ENCODE results near the gene PUS7L. TPM values are rescaled to one million over a fixed set of nuclear protein-coding genes. Genes with fewer than 3 reads are reported as not detected.

Gene PUS7L
- total RNA-seq, 1 experiment from 2014 or later, result 15.3 TPM

- no peaks in the 10 kb centered on the region for H3K9me3 ChIP-seq (ENCODE audit: control insufficient read depth in 1 of 2, insufficient read depth in 1 of 2, low read depth in 1 of 2, low read length in 2 of 2)
- H3K4me2 ChIP-seq (ENCODE audit: low read length), result peak overlapping the region; percentile 85
- H3K9me2 ChIP-seq (ENCODE audit: insufficient read depth), result no peaks in the 10 kb centered on the region
- TSS peak; percentile 85 for BruUV-seq (replicated peaks)
- peak overlapping the region; percentile 82 for H3K9ac ChIP-seq (ENCODE audit: low read length)
- peaks cover 43% of the 10 kb centered on the region for H3K79me2 ChIP-seq (ENCODE audit: insufficient read depth, low read length)
- RAD21 ChIA-PET (ENCODE audit: low non-redundant PET in 1 of 2, low total read pairs in 2 of 2, uncharacterized antibody in 2 of 2, unreplicated experiment in 2 of 2), result no interaction called here
- no peak overlapping the region for H2AFZ ChIP-seq (ENCODE audit: low read depth, low read length, poor library complexity, severe bottlenecking)
- H3K4me3 ChIP-seq (replicated peaks in 1 of 2; ENCODE audit: low read depth in 1 of 2, low read length in 2 of 2), result peak overlapping the region; percentile 72 to 85
- POLR2A ChIA-PET, result interaction anchor here (1.1 kb wide), 1 partner anchor 11 kb away, joined by 4 read pairs; no protein-coding TSS in a partner anchor
- peak overlapping the region; percentile 76 for H3K27ac ChIP-seq (ENCODE audit: low read depth, low read length)
- no peak for DNase-seq (ENCODE audit: low read depth, low spot score)
- CTCF ChIA-PET, result interaction anchor here (1.0 to 2.0 kb wide), 2 partner anchors 10 to 76 kb away, joined by 4 to 6 read pairs; no protein-coding TSS in a partner anchor
- no peak for ATAC-seq
- TF ChIP-seq RAD21 (IDR thresholded peaks at IDR 0.05; ENCODE audit: low read depth) (no peak), SIN3A (IDR thresholded peaks at IDR 0.05; ENCODE audit: low read depth) (no peak), CEBPB (IDR thresholded peaks at IDR 0.05; ENCODE audit: low read depth) (no peak), ZNF274 (IDR thresholded peaks at IDR 0.05; ENCODE audit: low read depth, low read length) (no peak), EZH2phosphoT487 (IDR thresholded peaks at IDR 0.05; ENCODE audit: borderline replicate concordance) (no peak), FOSL1 (IDR thresholded peaks at IDR 0.05; ENCODE audit: low read depth) (no peak), EGR1 (IDR thresholded peaks at IDR 0.05; ENCODE audit: low read depth) (no peak)
- TF ChIP-seq, protein P1, sequence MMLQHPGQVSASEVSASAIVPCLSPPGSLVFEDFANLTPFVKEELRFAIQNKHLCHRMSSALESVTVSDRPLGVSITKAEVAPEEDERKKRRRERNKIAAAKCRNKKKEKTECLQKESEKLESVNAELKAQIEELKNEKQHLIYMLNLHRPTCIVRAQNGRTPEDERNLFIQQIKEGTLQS (IDR thresholded peaks at IDR 0.05), result no peak
- TF ChIP-seq, protein P2, sequence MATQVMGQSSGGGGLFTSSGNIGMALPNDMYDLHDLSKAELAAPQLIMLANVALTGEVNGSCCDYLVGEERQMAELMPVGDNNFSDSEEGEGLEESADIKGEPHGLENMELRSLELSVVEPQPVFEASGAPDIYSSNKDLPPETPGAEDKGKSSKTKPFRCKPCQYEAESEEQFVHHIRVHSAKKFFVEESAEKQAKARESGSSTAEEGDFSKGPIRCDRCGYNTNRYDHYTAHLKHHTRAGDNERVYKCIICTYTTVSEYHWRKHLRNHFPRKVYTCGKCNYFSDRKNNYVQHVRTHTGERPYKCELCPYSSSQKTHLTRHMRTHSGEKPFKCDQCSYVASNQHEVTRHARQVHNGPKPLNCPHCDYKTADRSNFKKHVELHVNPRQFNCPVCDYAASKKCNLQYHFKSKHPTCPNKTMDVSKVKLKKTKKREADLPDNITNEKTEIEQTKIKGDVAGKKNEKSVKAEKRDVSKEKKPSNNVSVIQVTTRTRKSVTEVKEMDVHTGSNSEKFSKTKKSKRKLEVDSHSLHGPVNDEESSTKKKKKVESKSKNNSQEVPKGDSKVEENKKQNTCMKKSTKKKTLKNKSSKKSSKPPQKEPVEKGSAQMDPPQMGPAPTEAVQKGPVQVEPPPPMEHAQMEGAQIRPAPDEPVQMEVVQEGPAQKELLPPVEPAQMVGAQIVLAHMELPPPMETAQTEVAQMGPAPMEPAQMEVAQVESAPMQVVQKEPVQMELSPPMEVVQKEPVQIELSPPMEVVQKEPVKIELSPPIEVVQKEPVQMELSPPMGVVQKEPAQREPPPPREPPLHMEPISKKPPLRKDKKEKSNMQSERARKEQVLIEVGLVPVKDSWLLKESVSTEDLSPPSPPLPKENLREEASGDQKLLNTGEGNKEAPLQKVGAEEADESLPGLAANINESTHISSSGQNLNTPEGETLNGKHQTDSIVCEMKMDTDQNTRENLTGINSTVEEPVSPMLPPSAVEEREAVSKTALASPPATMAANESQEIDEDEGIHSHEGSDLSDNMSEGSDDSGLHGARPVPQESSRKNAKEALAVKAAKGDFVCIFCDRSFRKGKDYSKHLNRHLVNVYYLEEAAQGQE (IDR thresholded peaks at IDR 0.05; ENCODE audit: low read depth), result no peak
- H3K27me3 ChIP-seq (ENCODE audit: insufficient read depth, low read length), result no peaks in the 10 kb centered on the region
- intact Hi-C loops (cut with micrococcal nuclease), result no loop called here
- H3K36me3 ChIP-seq (ENCODE audit: control insufficient read depth in 1 of 2, insufficient read depth in 2 of 2, low read length in 2 of 2), result peaks cover 15 to 18% of the 10 kb centered on the region in 2 experiments
- no peaks in the 10 kb centered on the region for H4K20me1 ChIP-seq (ENCODE audit: insufficient read depth)
- H3K4me1 ChIP-seq (ENCODE audit: control insufficient read depth in 1 of 2, insufficient read depth in 2 of 2, low read length in 2 of 2), result peaks cover 9 to 15% of the 10 kb centered on the region in 2 experiments
Measured at GRCh38 chr12:43806737-43807072, 48.1 kb upstream of the PUS7L start.

All from HCT116 (cell line).